Measurements from ENCODE around the gene CADM2.
"Not testable (repeated sequence)": the region's sequence is repeated elsewhere in the genome, so short reads cannot be mapped to it uniquely, and the experiment has no call there.

Gene CADM2

DNA sequence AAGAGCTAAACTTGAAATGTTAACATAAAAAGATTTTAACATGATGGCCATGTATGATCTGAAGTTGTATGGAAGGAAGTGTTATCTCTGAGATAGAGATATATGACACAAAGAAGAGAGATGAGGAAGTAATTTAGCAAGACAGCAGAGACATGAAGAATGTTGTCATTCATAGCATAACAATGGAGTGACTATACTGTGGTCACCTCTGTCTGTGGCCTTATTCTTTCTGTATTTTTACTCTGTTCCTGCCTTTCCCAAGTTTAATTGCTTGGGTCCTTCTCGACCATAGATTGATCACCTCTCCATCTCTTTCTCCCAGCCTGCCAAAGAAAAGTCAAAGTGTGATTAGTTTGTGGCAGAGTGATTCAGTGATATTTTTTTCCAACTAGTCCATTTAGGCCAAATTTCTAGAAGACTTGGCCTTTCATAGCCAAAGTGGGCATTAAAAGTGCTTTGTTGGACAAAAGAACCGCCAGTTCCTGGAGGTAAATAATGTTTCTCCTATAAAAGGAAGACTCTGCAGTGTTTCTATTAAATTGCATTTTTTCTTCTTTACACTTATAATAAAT is 711.9 kb downstream of the CADM2 start:
- FAIRE-seq (no peak), DNase-seq (ENCODE audit: insufficient read length, low spot score) (no peak)
- TF ChIP-seq, protein P1, sequence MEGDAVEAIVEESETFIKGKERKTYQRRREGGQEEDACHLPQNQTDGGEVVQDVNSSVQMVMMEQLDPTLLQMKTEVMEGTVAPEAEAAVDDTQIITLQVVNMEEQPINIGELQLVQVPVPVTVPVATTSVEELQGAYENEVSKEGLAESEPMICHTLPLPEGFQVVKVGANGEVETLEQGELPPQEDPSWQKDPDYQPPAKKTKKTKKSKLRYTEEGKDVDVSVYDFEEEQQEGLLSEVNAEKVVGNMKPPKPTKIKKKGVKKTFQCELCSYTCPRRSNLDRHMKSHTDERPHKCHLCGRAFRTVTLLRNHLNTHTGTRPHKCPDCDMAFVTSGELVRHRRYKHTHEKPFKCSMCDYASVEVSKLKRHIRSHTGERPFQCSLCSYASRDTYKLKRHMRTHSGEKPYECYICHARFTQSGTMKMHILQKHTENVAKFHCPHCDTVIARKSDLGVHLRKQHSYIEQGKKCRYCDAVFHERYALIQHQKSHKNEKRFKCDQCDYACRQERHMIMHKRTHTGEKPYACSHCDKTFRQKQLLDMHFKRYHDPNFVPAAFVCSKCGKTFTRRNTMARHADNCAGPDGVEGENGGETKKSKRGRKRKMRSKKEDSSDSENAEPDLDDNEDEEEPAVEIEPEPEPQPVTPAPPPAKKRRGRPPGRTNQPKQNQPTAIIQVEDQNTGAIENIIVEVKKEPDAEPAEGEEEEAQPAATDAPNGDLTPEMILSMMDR (IDR thresholded peaks at IDR 0.05; ENCODE audit: insufficient read depth, missing control alignments): no peak

DNA sequence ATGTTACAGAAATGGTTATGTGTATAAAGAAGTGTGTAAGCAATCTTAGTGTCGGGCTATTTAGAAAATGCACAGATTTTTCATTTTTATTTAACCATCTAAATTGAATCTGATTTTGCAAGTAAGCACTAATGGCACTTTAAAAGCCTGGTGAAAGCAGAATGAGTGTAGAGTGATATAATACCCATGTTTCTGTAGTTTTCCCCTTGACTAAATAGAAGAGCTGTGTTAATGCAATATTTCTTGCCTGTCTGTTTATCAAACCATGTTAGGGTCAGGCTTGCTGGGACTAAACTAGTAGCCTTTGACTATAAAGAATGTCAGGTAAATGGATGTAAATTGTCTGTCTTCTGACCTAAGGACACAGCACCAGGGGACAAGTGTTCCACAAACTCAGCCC is 714.0 kb downstream of the CADM2 start:
- no peak for DNase-seq (ENCODE audit: insufficient read length, low spot score)
- TF ChIP-seq, protein P1 (IDR thresholded peaks at IDR 0.05; ENCODE audit: insufficient read depth, missing control alignments): no peak
- FAIRE-seq: no peak

- TF ChIP-seq, protein P1 (IDR thresholded peaks at IDR 0.05; ENCODE audit: insufficient read depth, missing control alignments): no peak
- FAIRE-seq (no peak), DNase-seq (ENCODE audit: insufficient read length, low spot score) (no peak)
Observed at GRCh38 chr3:85678713-85679112, 719.9 kb downstream of the CADM2 start.

DNA sequence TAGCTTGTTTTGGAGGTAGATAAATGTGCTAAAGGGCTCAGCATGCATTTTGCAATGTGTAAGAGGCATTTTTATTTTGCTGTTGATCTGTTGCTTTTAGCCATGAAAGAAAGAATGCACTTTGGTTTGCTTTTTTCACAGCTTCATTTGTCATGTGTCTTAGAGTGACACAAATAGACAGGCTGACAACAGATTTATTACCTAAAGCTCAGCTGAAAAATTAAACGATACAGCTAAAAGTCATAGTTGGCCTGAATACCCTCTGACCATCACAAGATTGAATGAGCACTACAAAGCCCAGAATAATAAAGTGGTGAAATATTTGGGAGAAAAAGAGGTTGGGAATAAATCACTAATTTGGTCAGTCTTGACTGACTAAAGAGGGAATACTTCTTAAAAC is 723.1 kb downstream of the CADM2 start:
- FAIRE-seq (no peak), DNase-seq (ENCODE audit: insufficient read length, low spot score) (no peak)
- TF ChIP-seq, protein P1 (IDR thresholded peaks at IDR 0.05; ENCODE audit: insufficient read depth, missing control alignments): no peak

GRCh38 chr3:85691196-85691595 is 732.4 kb downstream of the CADM2 start:
- no peak for FAIRE-seq
- TF ChIP-seq, protein P1 (IDR thresholded peaks at IDR 0.05; ENCODE audit: insufficient read depth, missing control alignments): no peak
- DNase-seq (ENCODE audit: insufficient read length, low spot score): no peak

- TF ChIP-seq, protein P1 (IDR thresholded peaks at IDR 0.05; ENCODE audit: insufficient read depth, missing control alignments): no peak
- FAIRE-seq: no peak
Observed at GRCh38 chr3:85697156-85697555, 738.4 kb downstream of the CADM2 start.

GRCh38 chr3:85706130-85706529 is 747.3 kb downstream of the CADM2 start:
- TF ChIP-seq, protein P1 (IDR thresholded peaks at IDR 0.05; ENCODE audit: insufficient read depth, missing control alignments): no peak
- no peak for DNase-seq (ENCODE audit: insufficient read length, low spot score)
- no peak for FAIRE-seq

More at GRCh38 chr3:85697156-85697555, 738.4 kb downstream of the CADM2 start:
- no peak for DNase-seq (ENCODE audit: insufficient read length, low spot score)

DNA sequence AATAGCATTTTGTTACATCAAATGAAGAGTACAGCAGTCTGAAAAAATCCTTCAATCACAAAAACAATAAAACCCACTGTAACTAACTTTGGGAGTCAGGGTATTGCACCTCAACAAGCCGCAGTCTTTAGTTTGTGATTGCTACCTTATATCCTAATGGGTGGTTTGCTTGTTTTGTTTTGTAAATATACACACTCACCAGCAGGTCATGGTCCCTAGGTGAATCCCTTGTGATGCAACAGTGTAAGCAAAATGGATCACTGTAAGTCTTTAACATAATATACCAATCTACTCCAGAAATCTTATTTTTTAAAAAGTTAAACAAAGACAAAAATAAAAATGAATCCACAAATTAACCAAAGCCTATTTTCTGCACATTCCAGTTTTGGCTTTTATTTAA is 749.5 kb downstream of the CADM2 start:
- DNase-seq (ENCODE audit: insufficient read length, low spot score); FAIRE-seq: not testable (repeated sequence)
